ENCODE results near the gene PNPLA1.

The PNPLA1 gene, protein sequence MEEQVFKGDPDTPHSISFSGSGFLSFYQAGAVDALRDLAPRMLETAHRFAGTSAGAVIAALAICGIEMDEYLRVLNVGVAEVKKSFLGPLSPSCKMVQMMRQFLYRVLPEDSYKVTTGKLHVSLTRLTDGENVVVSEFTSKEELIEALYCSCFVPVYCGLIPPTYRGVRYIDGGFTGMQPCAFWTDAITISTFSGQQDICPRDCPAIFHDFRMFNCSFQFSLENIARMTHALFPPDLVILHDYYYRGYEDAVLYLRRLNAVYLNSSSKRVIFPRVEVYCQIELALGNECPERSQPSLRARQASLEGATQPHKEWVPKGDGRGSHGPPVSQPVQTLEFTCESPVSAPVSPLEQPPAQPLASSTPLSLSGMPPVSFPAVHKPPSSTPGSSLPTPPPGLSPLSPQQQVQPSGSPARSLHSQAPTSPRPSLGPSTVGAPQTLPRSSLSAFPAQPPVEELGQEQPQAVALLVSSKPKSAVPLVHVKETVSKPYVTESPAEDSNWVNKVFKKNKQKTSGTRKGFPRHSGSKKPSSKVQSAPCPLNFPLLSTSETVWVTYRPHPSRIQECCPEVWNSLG

DNA sequence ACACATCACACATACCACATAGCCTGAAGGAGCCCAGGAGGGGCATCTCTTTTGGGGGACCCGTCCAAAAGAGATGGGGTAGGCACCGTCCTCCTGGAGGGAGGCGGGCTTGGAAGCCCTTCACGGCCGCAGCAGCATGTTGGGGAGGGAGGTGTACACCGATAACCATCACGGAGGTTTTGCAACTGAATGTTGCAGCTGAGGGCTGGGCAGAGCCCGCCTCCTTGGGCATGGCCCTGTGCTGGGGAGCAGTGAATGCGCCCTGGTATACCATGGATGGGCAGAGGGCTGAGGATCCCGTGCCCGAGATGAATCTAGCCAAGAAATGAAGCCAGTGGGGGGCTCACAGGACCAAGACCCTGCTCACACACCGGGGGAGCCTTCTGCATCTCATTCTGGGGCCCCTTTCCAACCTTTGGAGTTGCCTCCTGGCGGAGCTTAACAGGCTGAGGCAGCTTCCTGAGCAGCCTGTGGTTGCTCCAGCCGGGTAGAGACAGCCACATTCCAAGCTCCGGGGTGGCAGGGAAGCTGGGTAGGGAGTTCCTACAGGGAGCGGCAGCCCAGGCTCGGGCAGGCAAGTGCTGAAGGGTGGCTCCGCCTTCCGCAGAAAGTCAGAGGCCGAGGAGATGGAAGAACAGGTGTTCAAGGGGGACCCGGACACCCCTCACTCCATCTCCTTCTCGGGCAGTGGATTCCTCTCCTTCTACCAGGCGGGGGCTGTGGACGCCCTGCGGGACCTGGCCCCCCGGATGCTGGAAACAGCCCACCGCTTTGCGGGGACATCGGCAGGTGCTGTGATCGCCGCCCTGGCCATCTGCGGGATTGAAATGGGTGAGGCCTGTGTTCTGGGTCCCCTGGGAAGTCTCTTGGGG lies at the start of gene PNPLA1:
TSS of gene PNPLA1 (plus strand) at position 227 of the 872 bp plus-strand sequence. CDS start at position 627, 400 bp downstream.
- DNase-seq (ENCODE audit: low spot score), result no peak

GRCh38 chr6:36220226-36220625 lies 49.6 kb upstream of the PNPLA1 start:
- DNase-seq (ENCODE audit: low spot score), result no peak

GRCh38 chr6:36221674-36222073 lies 48.2 kb upstream of the PNPLA1 start:
- no peak for DNase-seq (ENCODE audit: low spot score)

- DNase-seq (ENCODE audit: low spot score), result no peak
These were observed 46.9 kb upstream of the PNPLA1 start for GRCh38 chr6:36222924-36223323.

GRCh38 chr6:36223706-36224105 lies 46.2 kb upstream of the PNPLA1 start:
- no peak for DNase-seq (ENCODE audit: low spot score)

DNA sequence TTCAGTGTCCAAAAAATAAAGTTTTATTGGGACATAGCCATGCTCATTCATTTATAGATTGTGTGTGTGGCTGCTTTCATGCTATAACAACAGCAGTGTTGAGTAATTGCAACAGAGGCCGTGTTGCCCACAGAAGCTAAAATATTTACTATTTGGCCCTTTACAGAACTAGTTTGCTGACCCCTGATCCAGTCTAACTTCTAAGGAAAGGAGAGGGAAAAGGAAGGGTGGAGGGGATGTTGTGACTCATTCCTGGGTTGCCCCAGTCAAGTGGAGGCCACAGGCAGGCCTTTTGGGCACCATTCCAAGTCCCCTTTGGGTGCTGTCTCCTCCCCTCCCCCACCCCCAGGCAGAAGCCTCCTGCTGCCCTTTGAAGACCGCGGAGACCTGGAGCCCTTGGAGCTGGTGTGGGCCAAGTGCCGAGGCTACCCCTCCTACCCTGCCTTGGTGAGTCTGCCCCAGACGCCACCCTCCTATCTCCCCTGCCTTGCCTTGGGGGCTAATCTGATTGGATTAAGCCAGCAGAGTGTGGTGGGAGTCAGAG lies 44.9 kb upstream of the PNPLA1 start:
- DNase-seq (ENCODE audit: low spot score), result no peak

DNA sequence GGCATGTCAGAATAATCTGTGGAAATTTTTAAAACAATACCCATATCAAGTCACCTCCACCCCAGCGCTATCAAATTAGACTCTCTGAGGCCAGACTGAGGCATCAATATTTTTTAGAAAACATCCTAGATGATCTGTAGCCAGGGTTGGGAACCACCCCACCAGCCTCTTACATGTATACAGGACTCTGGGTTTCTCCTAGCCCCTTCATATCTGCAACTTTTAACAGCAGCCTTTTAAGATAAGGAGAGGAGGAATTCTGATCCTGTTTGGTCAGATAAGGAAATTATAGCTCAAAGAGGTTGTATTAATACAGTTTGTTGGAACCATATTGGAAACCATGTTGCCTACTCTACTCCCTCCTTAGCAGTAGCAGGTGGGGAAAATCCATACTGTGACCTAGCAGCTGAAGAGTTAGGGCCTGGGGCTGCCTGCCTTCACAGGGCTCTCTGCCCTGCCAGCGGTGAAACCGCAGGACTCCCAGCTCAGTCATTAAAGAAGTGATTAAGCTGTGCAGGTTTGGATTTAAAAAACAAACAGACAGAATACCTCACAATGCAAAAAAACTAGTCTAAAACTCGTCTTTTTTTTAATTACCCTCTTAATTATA lies 43.3 kb upstream of the PNPLA1 start:
- DNase-seq (ENCODE audit: low spot score), result no peak

GRCh38 chr6:36227379-36228228 lies 42.3 kb upstream of the PNPLA1 start:
- no peak for DNase-seq (ENCODE audit: low spot score)

DNA sequence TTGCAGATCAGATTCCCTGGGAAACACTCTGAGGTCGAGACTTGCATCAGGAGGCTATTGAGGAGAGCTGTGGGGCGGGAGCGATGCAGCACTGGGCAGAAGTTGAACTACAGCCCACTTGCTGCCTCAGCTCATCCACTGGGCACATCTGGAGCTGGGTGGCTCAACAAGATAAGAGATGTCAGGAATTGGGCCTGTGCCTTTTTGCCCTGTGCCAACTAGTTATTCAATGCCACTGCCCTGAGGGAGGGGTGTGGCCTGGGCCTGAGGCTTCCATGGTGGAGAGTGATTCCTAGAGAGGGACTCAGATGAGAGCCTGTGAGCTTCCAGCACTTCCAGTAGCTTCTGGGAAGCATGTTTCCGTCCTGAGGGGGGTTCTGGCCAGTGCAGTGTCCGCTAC lies 40.6 kb upstream of the PNPLA1 start:
- no peak for DNase-seq (ENCODE audit: low spot score)

DNA sequence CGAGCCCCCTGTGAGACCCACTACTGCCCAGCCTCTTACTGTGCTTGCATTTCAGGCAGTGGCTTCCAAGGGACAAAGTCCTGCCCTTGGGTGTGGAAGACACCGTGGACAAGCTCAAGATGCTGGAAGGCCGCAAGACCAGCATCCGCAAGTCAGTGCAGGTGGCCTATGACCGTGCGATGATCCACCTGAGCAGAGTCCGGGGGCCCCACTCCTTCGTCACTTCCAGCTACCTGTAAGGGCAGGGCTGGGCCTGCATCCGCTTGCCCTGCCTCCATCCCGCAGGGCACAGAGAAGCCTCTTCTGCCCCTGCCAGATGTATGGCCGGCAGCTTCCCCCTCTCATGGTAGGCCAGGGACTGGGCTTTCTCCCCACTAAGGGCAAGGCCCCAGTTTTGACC lies 39.5 kb upstream of the PNPLA1 start:
- DNase-seq (ENCODE audit: low spot score), result no peak

- no peak for DNase-seq (ENCODE audit: low spot score)
These were observed 37.7 kb upstream of the PNPLA1 start for GRCh38 chr6:36232172-36232571.

GRCh38 chr6:36235309-36235708 lies 34.6 kb upstream of the PNPLA1 start:
- DNase-seq (ENCODE audit: low spot score), result no peak

- DNase-seq (ENCODE audit: low spot score), result no peak
These were observed 34.0 kb upstream of the PNPLA1 start for GRCh38 chr6:36235862-36236261.

DNA sequence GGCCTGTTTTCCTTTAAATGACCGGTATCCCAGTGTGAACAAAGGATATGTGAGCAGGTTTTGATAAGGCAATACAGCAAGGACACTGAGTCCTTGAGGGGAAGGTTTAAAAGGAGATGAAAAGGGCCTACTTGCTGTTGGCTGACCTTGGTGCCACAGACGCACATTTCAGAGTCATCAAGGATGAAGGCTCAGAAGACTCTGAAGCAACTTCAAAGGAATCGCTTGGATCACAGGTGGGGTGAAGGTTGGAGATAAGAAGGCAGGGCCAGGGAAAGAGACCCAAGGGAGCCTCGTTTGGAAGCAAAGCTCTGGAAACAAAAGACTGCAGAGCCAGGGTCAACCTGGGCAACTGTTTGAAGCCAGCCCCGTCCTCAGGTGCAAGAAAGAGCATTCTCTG lies 30.1 kb upstream of the PNPLA1 start:
- no peak for DNase-seq (ENCODE audit: low spot score)

DNA sequence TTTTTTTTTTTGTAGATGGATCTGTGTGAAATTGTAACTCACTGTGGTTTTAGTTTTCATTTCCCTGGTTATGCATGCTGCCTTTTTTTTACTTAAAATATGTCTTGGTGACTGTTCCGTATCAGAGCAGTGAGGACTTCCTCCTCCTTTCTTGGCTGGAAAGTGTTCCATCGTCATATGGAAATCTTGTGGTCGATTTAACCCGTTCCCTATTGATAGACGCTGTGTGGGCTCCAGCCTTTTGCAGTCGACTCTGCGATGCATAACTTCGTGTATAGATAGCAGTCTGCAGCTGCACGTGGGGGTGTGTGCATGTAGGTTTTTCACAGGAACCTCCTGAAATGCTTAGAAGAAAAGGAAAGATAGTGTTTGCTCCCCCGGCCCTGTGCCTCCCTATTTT lies 28.1 kb upstream of the PNPLA1 start:
- no peak for DNase-seq (ENCODE audit: low spot score)

- no peak for DNase-seq (ENCODE audit: low spot score)
These were observed 27.7 kb upstream of the PNPLA1 start for GRCh38 chr6:36242161-36242560.

DNA sequence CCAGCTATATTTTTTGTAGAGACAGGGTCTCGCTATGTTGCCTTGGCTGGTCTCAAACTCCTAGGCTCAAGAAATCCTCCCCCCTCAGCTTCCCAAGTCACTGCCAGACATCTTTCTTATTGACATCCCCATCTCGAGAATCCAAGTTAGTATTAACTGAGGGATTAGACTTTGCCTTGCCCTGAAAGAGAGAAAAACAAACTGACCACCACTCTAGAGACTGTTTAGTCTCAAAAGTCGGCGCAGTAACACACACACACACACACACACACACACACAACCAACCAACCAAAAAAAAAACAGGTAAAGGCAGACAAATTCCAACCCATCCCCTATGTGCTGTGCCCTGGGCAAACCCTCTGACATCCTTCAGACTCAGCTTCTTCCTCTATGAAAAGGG lies 27.2 kb upstream of the PNPLA1 start:
- DNase-seq (ENCODE audit: low spot score), result no peak

DNA sequence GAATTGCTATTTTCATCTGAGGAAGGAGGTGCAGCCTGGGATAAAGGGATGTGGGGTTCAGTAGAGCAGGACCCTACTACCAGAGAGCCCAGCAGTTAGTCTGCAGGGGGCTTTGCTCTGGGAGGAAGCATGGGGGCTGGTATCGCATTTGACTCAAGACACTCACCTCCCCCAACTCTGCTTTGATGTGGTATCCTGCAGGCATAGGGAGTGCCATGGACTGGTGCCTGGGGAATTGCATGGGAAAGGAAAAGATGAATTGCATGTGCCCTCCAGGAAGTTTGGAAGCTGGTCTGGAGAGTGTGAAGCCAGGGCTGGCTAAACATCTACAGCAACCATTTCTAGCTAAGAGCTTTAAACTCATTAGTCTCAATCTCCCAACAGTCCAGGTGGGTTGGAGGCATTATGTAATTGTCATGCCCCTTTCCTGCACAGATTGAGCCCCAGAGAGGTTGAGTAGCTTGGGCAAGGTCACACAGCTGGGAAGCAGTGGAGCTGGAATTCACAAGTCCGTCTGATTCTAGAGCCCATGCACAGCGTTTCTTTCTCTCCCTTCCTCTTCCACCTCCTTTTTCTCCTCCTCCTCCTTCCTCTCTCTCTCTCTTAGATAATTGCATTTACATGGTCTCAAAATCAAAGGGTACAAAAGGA lies 26.2 kb upstream of the PNPLA1 start:
- DNase-seq (ENCODE audit: low spot score), result no peak

DNA sequence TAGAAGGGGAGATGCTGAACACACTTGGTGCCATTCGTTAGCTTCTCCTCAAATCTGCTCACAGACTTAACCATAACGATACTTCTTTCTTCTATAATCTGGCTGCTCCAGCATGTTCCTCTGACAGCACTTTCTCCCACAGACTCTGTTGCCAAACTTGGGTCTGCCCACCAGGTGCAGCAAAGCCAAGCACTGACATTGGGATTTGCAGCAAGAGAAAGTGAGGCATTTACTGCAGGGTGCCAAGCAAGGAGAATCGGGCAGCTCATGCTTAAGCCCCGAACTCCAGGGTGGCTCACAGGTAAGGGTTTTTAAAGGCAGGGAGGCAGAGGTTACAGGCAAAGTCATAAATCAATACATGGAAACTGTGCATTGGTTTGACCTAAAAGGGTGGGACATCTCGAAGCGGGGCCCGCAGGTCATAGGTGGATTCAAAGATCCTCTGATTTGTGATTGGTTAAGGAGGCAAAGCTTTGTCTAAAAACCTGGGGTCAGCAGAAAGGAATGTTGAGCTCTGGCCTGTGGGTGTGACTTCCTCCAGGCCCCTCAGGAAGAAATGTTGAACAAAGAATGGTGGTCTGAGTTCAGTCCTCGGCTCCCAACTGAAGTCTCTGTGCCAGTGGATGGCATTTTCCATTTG lies 25.1 kb upstream of the PNPLA1 start:
- DNase-seq (ENCODE audit: low spot score), result no peak

DNA sequence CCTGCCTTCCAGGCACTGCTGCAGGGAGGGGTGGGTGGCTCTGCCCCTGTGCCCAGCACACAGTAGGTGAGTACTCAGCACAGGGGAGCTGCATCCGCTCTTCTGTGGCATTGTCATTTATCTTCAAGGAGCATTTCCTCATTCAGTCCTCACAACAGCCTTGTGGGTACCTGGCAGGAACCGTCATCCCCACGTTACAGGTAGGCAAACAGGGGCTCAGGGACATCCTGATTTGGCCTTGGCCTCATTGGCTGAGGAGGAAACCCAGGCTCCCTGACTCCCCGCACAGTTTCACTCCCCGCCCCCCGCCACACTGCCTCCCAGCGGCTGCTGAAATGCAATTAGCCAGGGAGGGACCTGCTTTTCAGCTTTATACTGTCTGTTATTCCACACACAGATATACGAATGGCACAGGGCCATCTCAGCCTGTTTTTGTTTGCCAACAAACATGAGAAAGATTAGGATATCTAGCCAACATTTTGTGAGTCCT lies 24.2 kb upstream of the PNPLA1 start:
- DNase-seq (ENCODE audit: low spot score), result no peak
